HG02798 (cell line): ENCODE results near the gene TFF1.

ENCODE experiments used
- ATAC-seq: cut with Tn5 transposase; IDR thresholded peaks from one replicate; pipeline ENCODE4 v1.9.1; 2021; ENCODE audit warnings: mild to moderate bottlenecking; ENCODE audit not compliant: unreplicated experiment, poor library complexity

Gene TFF1

DNA sequence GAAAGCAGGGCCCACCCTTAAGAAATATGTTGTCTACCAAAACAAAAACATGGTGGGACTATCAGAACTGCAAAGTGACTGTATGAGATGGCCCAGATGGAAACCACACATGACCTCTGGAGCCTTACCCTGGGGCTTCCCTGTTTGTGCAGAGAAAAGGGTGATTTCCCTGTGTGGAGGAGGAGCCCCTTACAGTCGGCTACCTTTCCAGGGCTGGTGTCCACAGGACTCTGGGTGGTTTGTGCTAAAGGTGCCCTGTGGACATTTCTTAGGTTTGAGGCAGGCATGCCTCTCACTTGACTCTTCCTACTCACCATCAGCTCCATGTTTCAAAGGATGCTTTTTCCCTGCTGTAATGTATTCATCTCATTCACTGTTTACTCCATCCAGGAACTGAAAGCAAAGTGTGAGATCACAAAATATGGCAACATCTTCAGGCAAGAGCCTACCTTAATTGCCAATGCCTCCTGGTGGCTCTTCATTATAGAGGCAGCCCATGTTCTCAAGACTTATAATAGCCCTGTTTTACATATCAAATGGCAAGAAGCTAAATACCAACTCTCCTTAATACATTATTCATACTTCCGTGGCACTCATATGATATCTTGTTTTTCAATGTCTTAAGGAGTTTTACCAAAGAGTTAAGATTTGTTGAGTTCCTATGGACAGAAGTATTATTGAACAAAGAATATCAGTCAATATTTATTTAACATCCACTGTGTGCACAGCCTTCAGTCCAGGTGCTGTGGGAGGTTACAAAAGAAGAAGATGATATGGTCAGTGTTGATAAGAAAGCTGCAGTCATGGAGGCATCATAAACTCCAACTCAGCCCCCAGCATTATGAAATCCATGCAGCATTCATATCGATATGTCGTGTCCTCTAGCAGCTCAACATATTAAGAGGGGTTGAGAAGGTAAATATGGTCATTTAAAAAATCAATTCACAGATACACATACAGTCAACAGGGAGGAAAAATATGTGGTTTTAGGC lies 35.7 kb downstream of the TFF1 start:
- ATAC-seq = no peak

DNA sequence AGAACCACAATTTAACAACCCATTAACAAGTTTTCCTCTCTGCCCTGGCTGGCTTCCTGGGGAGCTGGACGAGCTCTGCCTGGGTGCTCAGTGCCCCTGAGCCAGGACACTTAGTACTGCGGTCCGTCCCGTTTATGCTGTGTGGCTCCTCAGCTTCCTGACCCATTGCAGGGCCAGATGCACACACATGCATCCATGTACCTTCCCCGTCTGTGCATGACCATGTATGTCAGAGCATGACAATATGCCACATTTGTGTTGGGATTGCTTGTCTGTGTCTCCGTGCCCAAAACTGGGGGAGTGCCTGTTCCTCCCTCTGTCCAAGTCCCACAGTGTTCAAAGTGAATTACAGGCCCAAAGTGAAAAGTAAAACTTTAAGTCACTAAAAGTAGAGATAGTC lies 41.4 kb downstream of the TFF1 start:
- no peak for ATAC-seq

DNA sequence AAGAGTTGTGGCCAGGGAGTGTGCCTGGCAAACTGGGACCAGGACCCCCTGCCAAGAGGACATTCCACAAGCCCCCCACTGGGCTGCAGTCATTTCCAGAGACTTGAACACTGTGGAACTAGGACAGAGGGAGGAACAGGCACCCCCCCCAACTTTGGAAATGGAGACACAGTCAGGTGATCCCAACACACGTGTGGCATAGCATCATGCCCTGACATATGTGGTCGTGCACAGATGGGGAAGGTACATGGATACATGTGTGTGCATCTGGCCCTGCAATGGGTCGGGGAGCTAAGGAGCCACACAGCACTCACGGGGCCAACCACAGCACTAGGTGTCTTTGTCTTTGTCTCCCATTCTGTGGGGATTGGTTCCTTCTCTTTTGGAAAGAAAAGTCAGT lies 44.5 kb downstream of the TFF1 start:
- ATAC-seq = no peak

DNA sequence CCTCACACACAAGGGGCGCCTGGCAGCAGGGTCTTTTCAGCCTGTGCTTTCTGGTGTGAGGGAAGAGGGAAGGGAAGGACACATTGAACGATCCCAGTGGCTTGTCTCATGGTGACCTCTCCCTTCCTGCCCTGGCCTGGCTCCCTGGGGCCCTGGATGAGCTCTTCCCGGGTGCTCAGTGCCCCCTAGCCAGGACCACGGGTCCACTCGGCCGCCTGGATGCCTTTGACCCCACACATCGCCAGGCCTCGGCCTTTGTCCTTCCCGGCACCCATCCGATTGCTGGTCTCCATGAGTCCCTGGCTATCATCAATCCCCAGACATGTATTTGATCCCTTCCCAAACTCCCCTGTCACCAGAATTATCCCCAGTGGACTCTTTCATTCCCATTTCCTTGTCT lies 45.1 kb downstream of the TFF1 start:
- no peak for ATAC-seq

DNA sequence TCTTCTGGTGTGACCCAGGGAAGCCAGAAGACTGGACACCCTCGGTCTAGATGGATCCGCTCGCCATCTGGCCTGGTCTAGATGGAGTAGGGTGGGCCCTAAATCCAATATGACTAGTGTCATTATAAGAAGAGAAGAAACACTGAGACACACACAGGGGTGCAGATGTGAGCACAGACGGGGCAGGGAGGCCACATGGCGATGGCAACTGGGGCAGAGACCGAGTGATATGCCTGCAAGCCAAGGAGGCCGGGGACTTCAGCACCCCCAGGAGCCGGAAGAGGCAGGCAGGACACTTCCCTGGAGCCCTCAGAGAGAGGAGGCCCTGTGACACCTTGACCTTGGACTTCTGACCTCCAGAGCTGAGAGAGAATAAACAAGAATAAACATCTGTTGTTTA lies 45.5 kb downstream of the TFF1 start:
- ATAC-seq = no peak

DNA sequence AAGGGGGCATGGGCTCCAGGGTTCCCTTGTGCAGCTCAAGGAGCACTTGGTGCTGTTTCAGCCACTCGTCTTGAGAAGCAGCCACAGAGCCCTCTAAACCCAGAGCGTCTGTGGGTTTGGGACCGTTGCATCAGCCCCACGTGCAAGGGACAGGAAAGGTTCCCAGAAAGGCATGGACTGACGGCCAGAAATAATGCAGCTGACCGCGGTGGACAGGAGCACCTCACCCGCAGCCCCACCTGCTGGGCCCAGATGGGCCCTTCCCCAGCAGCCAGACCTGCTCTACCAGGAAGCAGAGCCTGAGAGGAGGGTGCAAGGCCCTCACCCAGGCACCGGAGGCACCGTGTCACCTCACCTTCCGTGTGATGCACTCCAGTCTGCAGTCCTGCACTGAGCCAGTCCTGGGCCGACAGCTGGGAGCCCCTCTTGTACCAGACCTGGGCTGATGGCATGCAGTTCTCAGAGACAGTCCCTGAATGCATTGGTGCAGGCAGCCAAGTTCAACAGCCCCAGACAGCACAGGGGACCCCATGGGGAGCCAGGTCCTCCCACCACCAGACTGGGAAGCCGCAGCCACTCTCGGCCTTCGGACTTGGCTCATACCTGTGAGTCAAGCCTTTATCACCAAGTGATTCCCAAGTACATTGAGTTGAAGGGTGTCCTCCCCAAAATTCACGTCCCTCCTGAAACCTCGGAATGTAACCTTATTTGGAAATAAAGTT lies 46.3 kb downstream of the TFF1 start:
- no peak for ATAC-seq

DNA sequence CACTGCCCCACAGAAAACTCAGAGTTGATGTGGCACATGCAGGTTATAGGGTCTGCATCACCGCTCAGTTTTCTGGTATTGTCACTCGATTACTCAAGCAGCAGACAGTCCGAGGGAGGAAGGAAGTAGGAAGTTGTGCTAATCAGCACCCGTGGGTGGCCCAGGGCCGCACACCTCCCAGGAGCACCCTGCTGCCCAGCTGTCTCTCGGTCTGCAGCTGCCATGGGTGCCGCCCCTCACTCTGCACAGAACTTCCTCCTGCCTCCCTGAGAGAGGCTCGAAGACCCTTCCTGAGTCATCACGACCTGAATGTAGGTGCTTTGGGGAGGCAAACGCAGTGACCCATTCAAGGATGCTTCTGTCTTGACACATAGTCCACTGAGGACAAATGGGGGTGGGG lies 47.0 kb downstream of the TFF1 start:
- ATAC-seq = no peak

DNA sequence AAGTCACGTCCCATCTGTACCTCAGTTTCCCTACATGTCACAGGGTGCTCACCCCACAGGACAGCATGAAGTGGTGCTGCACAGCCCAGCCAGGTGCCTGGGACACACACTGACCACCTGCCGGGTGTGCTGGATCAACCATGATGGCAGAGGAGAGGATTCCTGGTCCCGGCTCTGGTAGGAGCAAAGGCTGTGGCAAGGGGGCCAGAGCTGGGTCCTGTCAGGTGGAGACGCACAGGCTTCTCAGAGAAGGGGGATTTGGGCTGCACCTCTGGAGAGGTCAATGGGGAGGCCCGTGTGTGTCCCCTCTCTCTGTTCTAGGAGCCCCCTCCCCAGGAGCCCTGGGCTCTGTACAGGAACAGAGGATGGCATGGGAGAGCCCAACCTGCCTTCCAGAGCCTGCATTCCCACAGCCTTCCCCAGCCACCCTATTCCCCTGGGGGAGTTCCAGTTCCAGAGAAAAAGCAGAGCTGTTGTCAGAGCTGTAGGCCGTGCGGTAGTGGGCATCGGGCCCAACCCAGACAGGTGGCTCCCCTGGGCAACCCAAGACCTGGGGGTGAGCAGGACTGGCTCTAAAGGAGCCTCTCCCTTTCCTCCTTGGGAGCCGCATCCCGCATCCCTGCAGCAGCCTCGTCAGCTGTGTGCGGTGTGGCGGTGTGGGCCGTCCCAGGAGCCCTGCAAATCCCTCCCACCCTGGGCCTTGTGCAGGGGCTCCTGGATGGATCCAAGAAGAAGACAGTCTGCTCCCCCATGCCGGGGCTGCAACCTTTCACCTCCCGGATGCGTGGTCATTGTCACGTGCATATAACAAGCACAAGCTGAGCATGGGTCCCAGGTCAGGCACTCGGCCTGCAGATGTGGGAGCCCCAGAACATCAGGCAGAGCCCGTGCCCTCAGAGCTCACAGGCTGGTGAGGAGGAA lies 48.2 kb downstream of the TFF1 start:
- no peak for ATAC-seq

DNA sequence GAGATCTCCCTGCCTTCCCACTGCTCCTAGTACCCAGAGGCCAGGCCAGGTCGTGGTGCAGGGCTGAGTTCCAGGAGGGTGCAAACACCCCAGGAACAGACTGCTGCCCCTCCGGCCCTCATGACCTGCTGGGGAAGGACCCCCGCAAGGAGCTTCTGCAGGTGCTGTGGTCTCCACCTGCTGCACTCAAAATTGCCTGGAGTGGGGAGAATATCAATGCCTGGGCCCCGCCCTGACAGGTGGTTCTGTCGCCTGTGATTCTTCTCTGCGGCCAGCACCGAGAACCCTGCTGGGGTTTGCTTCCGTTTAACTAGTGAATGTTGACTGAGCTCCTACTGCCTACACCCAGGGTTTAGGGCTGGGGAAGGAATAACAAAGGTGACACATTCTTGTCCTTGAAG lies 49.0 kb downstream of the TFF1 start:
- no peak for ATAC-seq

DNA sequence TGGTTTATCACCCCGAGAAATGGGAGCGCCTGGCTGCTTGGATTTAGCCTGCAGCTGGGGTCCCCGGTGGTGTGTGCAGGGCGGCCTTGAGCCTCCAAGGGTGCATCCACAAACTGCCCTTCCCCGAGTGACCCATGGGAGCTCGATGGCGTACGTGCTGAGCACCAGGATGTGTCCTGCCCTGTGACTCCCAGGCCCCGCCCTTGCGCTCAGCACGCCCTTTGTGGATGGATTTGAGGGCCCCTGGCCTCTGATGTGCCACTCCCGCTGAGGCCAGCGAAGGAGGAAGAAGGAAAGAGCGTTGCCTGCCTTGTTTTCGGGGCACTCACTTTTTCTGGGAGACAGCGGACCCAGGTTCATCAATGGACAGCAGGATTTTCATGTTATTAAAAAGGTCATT lies 49.4 kb downstream of the TFF1 start:
- no peak for ATAC-seq

DNA sequence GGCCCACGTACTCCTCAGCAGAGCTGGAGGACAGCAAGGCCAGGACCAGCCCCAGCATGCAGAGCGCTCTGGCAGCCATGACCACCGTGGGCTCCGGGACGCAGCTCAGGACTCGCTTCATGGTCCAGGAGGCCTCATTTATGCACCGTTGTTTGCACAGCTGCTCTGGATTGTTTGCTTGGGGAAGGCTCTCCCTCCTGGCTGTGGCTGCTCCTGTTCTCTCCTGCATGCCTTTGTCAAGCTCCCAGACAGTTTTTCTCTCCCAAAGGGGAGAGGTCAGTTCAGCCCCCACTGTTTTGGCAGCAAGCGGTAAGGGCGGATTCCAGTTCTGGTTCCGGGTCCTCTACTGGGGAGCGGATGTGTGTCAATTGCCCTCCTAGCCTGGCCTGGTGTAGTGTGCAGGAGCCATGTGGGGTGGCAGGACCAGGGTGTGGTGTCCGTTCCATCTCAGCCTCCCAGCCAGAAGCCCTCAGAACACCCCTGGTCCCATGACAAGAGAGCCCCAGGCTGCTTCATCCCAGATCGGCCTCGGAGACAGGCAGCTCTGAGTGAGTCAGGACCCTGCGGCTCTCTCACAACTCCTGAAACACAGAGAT lies 50.9 kb downstream of the TFF1 start, which contains the start of gene TFF3:
TSS of gene TFF3 (minus strand) at position 114 of the 596 bp plus-strand sequence. CDS start at position 79, 35 bp downstream.
- no peak for ATAC-seq

DNA sequence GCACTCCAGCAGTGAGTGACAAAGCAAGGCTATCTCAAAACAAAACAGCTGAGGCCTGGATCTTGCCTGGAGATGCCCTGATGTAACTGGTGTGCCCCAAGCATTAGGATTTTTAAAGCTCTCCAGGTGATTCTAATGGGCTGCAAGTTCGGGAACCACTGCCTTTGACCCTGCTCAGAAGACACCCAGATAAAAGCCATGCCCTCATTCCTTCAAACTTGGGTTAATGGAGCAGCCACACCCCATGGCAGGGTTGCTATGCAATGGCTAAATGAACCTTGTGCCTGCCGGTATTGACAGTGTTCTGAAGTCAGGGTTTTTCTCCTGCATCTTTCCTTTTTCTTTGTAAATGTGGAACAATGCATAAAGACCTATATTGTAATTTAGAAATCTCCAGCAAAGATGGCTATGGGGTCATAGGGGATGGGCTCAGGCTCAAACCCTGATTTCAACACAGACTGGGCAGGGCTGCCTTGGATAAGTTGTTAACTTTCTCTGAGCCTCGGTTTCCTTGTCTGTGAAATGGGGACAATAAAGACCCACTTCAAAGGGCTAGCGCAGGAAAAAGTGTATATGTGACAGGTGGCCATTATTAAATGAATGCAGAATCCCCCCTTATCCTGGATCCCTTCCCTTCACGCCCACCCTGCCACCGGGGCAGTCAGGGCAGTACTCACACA lies 51.6 kb downstream of the TFF1 start:
- ATAC-seq = no peak

DNA sequence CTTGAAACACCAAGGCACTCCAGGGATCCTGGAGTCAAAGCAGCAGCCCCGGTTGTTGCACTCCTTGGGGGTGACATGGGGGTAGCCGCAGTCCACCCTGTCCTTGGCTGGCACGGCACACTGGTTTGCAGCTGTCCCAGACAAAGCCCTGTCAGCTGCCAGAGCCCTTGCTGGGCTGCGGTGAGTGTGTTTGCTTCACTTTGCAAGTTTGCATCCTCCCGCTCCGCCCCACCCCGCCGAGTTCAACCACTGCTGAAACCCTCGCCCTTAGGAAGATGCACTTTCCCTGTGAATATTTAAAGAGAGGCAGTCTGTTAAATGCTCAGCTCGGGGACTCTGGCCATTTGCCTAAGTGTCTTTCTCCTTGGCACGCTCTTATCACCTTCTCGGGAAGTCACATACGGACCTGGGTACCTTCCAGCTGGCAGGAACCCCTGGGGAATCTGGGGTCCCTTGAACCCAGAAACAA lies 52.8 kb downstream of the TFF1 start:
- no peak for ATAC-seq

DNA sequence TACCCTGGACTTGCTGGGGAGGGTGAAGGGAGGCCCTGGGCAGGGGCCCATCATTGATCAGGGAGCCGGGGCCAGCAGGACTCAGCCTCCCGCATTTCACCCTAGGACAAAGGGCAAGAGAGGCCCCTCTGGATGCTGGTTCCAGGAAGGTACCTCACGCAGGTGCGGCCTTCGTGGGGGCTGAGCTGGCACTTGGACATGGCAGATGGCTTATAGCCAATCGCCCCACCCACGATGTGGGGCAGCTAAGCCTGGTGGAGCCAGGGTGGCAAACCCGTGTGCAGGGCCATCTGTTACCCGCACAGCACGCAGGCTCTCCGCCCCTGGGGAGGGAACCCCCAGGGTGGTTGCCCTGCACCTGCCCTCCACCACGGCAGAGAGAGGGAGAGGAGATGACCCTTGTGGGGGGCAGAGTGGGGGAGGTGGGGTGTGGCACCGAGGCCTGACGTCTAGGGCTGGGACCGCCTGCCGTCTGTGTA lies 53.7 kb downstream of the TFF1 start:
- ATAC-seq = no peak
